GM21528 (cell line): Measurements from ENCODE around the gene GATA3.
A peak's percentile ranks its signal among the peaks of the same experiment; 100 is the strongest.

Experiments used
- ATAC-seq: cut with Tn5 transposase; IDR thresholded peaks from one replicate; pipeline ENCODE4 v1.9.1; 2021; ENCODE audit warnings: mild to moderate bottlenecking, moderate library complexity; ENCODE audit not compliant: unreplicated experiment, low FRiP score

GATA3 gene

GRCh38 chr10:8050556-8051108, 3.9 kb upstream of the GATA3 start:
- ATAC-seq = no peak

GRCh38 chr10:8051109-8051821, 3.2 kb upstream of the GATA3 start:
- ATAC-seq = no peak

- no peak for ATAC-seq
Observed at GRCh38 chr10:8051851-8052257, 2.6 kb upstream of the GATA3 start.

- ATAC-seq = no peak
Observed at GRCh38 chr10:8052341-8052955, 2.0 kb upstream of the GATA3 start.

- ATAC-seq = no peak
Observed at GRCh38 chr10:8052956-8053445, 1.5 kb upstream of the GATA3 start.

GRCh38 chr10:8053446-8054243, 843 bp upstream of the GATA3 start:
- ATAC-seq = peak; percentile 44

GRCh38 chr10:8054244-8054493, 319 bp upstream of the GATA3 start:
- peak; percentile 10 for ATAC-seq

- no peak for ATAC-seq
Observed at GRCh38 chr10:8055420-8056349, 1.2 kb downstream of the GATA3 start.

GRCh38 chr10:8056378-8056777, 1.9 kb downstream of the GATA3 start:
- ATAC-seq = no peak

- ATAC-seq = peak; percentile 18
Observed at GRCh38 chr10:8056871-8057331, 2.4 kb downstream of the GATA3 start.

- no peak for ATAC-seq
Observed at GRCh38 chr10:8057636-8058273, 3.3 kb downstream of the GATA3 start.

GRCh38 chr10:8058274-8059111, 4.0 kb downstream of the GATA3 start:
- ATAC-seq = no peak

- no peak for ATAC-seq
Observed at GRCh38 chr10:8059191-8059936, 4.9 kb downstream of the GATA3 start.

GRCh38 chr10:8060010-8060703, 5.7 kb downstream of the GATA3 start:
- peak; percentile 50 for ATAC-seq

- ATAC-seq = no peak
Observed at GRCh38 chr10:8060704-8061121, 6.2 kb downstream of the GATA3 start.

- no peak for ATAC-seq
Observed at GRCh38 chr10:8061274-8062211, 7.1 kb downstream of the GATA3 start.
